GM12878 (cell line): Measurements from ENCODE around the gene SUGCT. TPM values are rescaled to one million over a fixed set of nuclear protein-coding genes. Genes with fewer than 3 reads are reported as not detected.

ENCODE experiments used
- ATAC-seq: fragments of 200-7000 bp; cut with Tn5 transposase; 3 replicates; pipeline ENCODE4 v1.9.1; 2020; ENCODE audit warnings: mild to moderate bottlenecking, moderate library complexity
- BruUV-seq: library from RNA; stranded (reverse); fragments of 400-500 nt; replicated peaks from 2 replicates; lab custom pipeline; 2021; lab: Mats Ljungman, UMichigan
- CTCF ChIA-PET: fragments of 300-600 bp; sonication (Branson Sonifier 250); formaldehyde crosslinking; extraction: SDS; loops from one replicate; lab custom pipeline; 2021; ENCODE audit warnings: inconsistent platforms; lab: Yijun Ruan, JAX
- POLR2A ChIA-PET: fragments of 350-600 bp; formaldehyde crosslinking; extraction: SDS; loops from one replicate; lab custom pipeline; 2021; ENCODE audit warnings: inconsistent platforms; lab: Charles Lee
- RAD21 ChIA-PET: fragments of 300-600 bp; sonication (Branson Sonifier 250); formaldehyde crosslinking; loops from one replicate; lab custom pipeline; 2023; ENCODE audit warnings: antibody characterized with exemption; ENCODE audit not compliant: unreplicated experiment; lab: Charles Lee
- SMC1A ChIA-PET: fragments of 300-600 bp; sonication (Branson Sonifier 250); formaldehyde crosslinking; loops from one replicate; lab custom pipeline; 2023; ENCODE audit not compliant: unreplicated experiment, uncharacterized antibody; lab: Charles Lee
- DNase-seq: peaks from one replicate; pipeline ENCODE4 v3.0.0-alpha.2; 2011; ENCODE audit warnings: low read depth, low spot score
- FAIRE-seq: peaks from 3 replicates; lab custom pipeline; 2011; peaks lifted over from hg19 to GRCh38; lab: Jason Lieb, UNC
- H2AFZ ChIP-seq: 2 replicates; pipeline ENCODE4 v1.6.0; 2011; ENCODE audit warnings: low read depth, low read length, control low read depth; ENCODE audit not compliant: control insufficient read depth
- H3K27ac ChIP-seq: 2 replicates; pipeline ENCODE4 v1.5.1; 2011; ENCODE audit warnings: control low read depth; ENCODE audit not compliant: control insufficient read depth, insufficient read depth
- H3K27me3 ChIP-seq, 2 experiments: replicated peaks in 1 of 2; 2 replicates each; pipeline versions ENCODE4 v1.6.0 to v1.6.1; 2011; ENCODE audit warnings: low read length in 1 of 2; ENCODE audit not compliant: control insufficient read depth in 2 of 2, insufficient read depth in 2 of 2
- H3K36me3 ChIP-seq, 2 experiments: 2 replicates each; pipeline ENCODE4 v1.5.1; 2011; ENCODE audit warnings: low read length in 1 of 2; ENCODE audit not compliant: control insufficient read depth in 2 of 2, insufficient read depth in 2 of 2
- H3K4me1 ChIP-seq: 2 replicates; pipeline ENCODE4 v1.6.1; 2011; ENCODE audit warnings: mild to moderate bottlenecking, low read length, moderate library complexity, mixed read lengths; ENCODE audit not compliant: control insufficient read depth, insufficient read depth
- H3K4me2 ChIP-seq: 2 replicates; pipeline ENCODE4 v1.6.0; 2011; ENCODE audit warnings: control low read depth; ENCODE audit not compliant: control insufficient read depth, insufficient read depth
- H3K4me3 ChIP-seq: fragments of 200-600 bp; sonication (generic); 2 replicates; pipeline ENCODE4 v1.5.1; 2016
- H3K79me2 ChIP-seq: 2 replicates; pipeline ENCODE4 v1.6.0; 2011; ENCODE audit warnings: low read length; ENCODE audit not compliant: control insufficient read depth, insufficient read depth
- H3K9ac ChIP-seq: 2 replicates; pipeline ENCODE4 v1.8.0; 2011; ENCODE audit warnings: low read length, control low read depth, mixed read lengths; ENCODE audit not compliant: control insufficient read depth, insufficient read depth
- H3K9me3 ChIP-seq: replicated peaks from 3 replicates; pipeline ENCODE4 v1.5.1; 2011; ENCODE audit warnings: mild to moderate bottlenecking, low read length; ENCODE audit not compliant: control insufficient read depth, insufficient read depth
- H4K20me1 ChIP-seq: 2 replicates; pipeline ENCODE4 v1.6.0; 2011; ENCODE audit not compliant: control insufficient read depth, insufficient read depth
- ASH2L ChIP-seq: fragments of 300-600, 200-600 bp; sonication (generic); IDR thresholded peaks from 2 replicates; pipeline ENCODE4 v1.6.1; 2017; ENCODE audit warnings: low read depth, mild to moderate bottlenecking, borderline replicate concordance
- CBFB ChIP-seq: IDR thresholded peaks from 2 replicates; pipeline ENCODE4 v1.6.1; 2016; ENCODE audit warnings: antibody characterized with exemption, low read depth
- ETV6 ChIP-seq, 2 experiments: fragments of 450-650 bp in 1 of 2; IDR thresholded peaks in 1 of 2; conservative IDR thresholded peaks in 1 of 2; 2 replicates each; pipeline ENCODE4 v1.6.1; 2014; ENCODE audit warnings: antibody characterized with exemption in 1 of 2, borderline replicate concordance in 1 of 2, low read depth in 1 of 2, mild to moderate bottlenecking in 1 of 2, moderate library complexity in 1 of 2
- KAT2A ChIP-seq: conservative IDR thresholded peaks from 2 replicates; pipeline ENCODE4 v1.6.1; 2011; ENCODE audit warnings: low read depth, low read length; ENCODE audit not compliant: control insufficient read depth
- NFYA ChIP-seq: IDR thresholded peaks from 2 replicates; pipeline ENCODE4 v1.6.1; 2011; ENCODE audit warnings: low read depth, mild to moderate bottlenecking, low read length, improper control_type of control experiment, borderline replicate concordance
- SIN3A ChIP-seq: IDR thresholded peaks from 2 replicates; pipeline ENCODE4 v1.6.1; 2012; ENCODE audit warnings: low read depth, low read length, improper control_type of control experiment
- SP1 ChIP-seq: IDR thresholded peaks from one replicate; pipeline ENCODE4 v1.6.1; 2011; ENCODE audit warnings: low read depth, low read length
- SREBF1 ChIP-seq: IDR thresholded peaks from 2 replicates; pipeline ENCODE4 v1.6.1; 2012; ENCODE audit warnings: mild to moderate bottlenecking, low read length
- ZNF207 ChIP-seq: fragments of 450-650 bp; IDR thresholded peaks from 2 replicates; pipeline ENCODE4 v1.6.1; 2014; ENCODE audit warnings: antibody characterized with exemption, mild to moderate bottlenecking, borderline replicate concordance
- WGBS: methylation state at CpG from one replicate; pipeline ENCODE4 v1.1.6; 2016; ENCODE audit warnings: low lambda C conversion rate; ENCODE audit not compliant: insufficient replicate concordance, insufficient coverage; ENCODE audit errors: missing lambda C conversion rate; 5-methylcytosine and 5-hydroxymethylcytosine counted together
- in situ Hi-C: fragments of 300-500 bp; cut with MboI; formaldehyde crosslinking; loops from 9 replicates; pipeline ENCODE4 v1.14.3; 2018; ENCODE audit warnings: mixed read lengths
- intact Hi-C: fragments of 100-400 bp; cut with micrococcal nuclease; formaldehyde crosslinking; loops from one replicate; pipeline ENCODE4 v1.14.2; 2022; ENCODE audit not compliant: unreplicated experiment
- polyA plus RNA-seq, 11 experiments: library from polyadenylated mRNA; depleted of rRNA in 4 of 11; unstranded in 6 of 11; stranded (reverse) in 5 of 11; fragments of >200 nt; fragmentation: Nextera tagmentation in 4 of 11; fragmentation: Illumina TruSeq in 1 of 11; extraction: Ambion mirVana in 4 of 11; extraction: Trizol in 1 of 11; gene quantifications; 1 replicate in 1 of 11; 2 replicates in 10 of 11; pipeline versions ENCODE4 v1.2.1 to v1.2.3, GENCODE V29; 2011 to 2016; ENCODE audit warnings: inconsistent platforms in 2 of 11, missing spikeins in 2 of 11, low read depth in 1 of 11
- total RNA-seq, 4 experiments: library from RNA; depleted of rRNA in 3 of 4; stranded (reverse); fragments of >200 nt in 3 of 4; fragmentation: Illumina TruSeq in 1 of 4; extraction: Trizol in 1 of 4; gene quantifications; 2 replicates each; pipeline versions ENCODE4 v1.2.1 to v1.2.3, GENCODE V29; 2013 to 2021
- TF ChIP-seq, protein P1 (sequence below): IDR thresholded peaks from 2 replicates; pipeline ENCODE4 v1.6.1; 2011; ENCODE audit warnings: borderline replicate concordance, low read depth, mild to moderate bottlenecking, moderate library complexity, mixed read lengths, low read length; ENCODE audit not compliant: insufficient read depth; ENCODE audit errors: extremely low read length
- TF ChIP-seq, protein P2 (sequence below): fragments of 450-650 bp; IDR thresholded peaks from 2 replicates; pipeline ENCODE4 v1.6.1; 2017; ENCODE audit warnings: mild to moderate bottlenecking, moderate library complexity
- TF ChIP-seq, protein P3 (sequence below): fragments of 450-650 bp; IDR thresholded peaks from 2 replicates; pipeline ENCODE4 v1.6.1; 2017; ENCODE audit warnings: borderline replicate concordance

SUGCT gene
- total and polyA plus RNA-seq, 10 of the 15 experiments (the other 5 are each of a cell fraction or from before 2014, with no cell fraction given) = 0.08 to 1.2 (median 0.67) TPM; not detected in 1

- intact Hi-C loops = no loop called here
- Histone ChIP-seq H3K4me3 (no peak overlapping the region), H3K4me2 (no peak overlapping the region), H3K4me1 (no peaks in the 10 kb centered on the region), H3K9me3 (no peaks in the 10 kb centered on the region), H4K20me1 (no peaks in the 10 kb centered on the region), H3K27ac (no peak overlapping the region), H3K79me2 (no peaks in the 10 kb centered on the region), H3K36me3 (no peaks in the 10 kb centered on the region), H3K9ac (no peak overlapping the region)
- RAD21 ChIA-PET = no interaction called here
- BruUV-seq = no TSS peak
- no peak for FAIRE-seq
- 9% methylated on average over 2 of the region's 2 CpGs for WGBS
- CTCF ChIA-PET = no interaction called here
- POLR2A ChIA-PET = no interaction called here
- DNase-seq = no peak
- in situ Hi-C loops = no loop called here
- SMC1A ChIA-PET = no interaction called here
- TF ChIP-seq, protein P1, sequence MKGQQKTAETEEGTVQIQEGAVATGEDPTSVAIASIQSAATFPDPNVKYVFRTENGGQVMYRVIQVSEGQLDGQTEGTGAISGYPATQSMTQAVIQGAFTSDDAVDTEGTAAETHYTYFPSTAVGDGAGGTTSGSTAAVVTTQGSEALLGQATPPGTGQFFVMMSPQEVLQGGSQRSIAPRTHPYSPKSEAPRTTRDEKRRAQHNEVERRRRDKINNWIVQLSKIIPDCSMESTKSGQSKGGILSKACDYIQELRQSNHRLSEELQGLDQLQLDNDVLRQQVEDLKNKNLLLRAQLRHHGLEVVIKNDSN = no peak
- TF ChIP-seq ZNF207 (no peak), KAT2A (no peak), ETV6 (conservative IDR thresholded peaks at IDR 0.05 in 1 of 2, IDR thresholded peaks at IDR 0.05 in 1 of 2; ENCODE audit: borderline replicate concordance in 1 of 2, low read depth in 1 of 2) (no peak), SREBF1 (no peak)
- TF ChIP-seq, all 136 proteins: peak for 0
- no peak for ATAC-seq
- H2AFZ ChIP-seq = no peak overlapping the region
- H3K27me3 ChIP-seq = no peaks in the 10 kb centered on the region
Measured at GRCh38 chr7:40219917-40220316, 85.1 kb downstream of the SUGCT start.

- DNase-seq (no peak), ATAC-seq (no peak), FAIRE-seq (no peak)
- H3K9me3 ChIP-seq = no peaks in the 10 kb centered on the region
- H3K79me2 ChIP-seq = no peaks in the 10 kb centered on the region
- no TSS peak for BruUV-seq
- H3K27me3 ChIP-seq = no peaks in the 10 kb centered on the region
- in situ Hi-C loops (no loop called here), intact Hi-C loops (no loop called here)
- CTCF ChIA-PET = no interaction called here
- RAD21 ChIA-PET = no interaction called here
- no peak overlapping the region for H3K4me2 ChIP-seq
- H3K9ac ChIP-seq = no peak overlapping the region
- POLR2A ChIA-PET = interaction anchor here (0.7 kb wide), 1 partner anchor 111 kb away, joined by 3 read pairs; no protein-coding TSS in a partner anchor
- SMC1A ChIA-PET = no interaction called here
- no peak overlapping the region for H3K4me3 ChIP-seq
- H4K20me1 ChIP-seq = no peaks in the 10 kb centered on the region
- H3K36me3 ChIP-seq = no peaks in the 10 kb centered on the region
- no peak overlapping the region for H3K27ac ChIP-seq
- H2AFZ ChIP-seq = no peak overlapping the region
- H3K4me1 ChIP-seq = no peaks in the 10 kb centered on the region
- TF ChIP-seq CBFB (no peak), NFYA (no peak), SP1 (no peak), SIN3A (no peak), ASH2L (no peak)
- TF ChIP-seq, protein P2, sequence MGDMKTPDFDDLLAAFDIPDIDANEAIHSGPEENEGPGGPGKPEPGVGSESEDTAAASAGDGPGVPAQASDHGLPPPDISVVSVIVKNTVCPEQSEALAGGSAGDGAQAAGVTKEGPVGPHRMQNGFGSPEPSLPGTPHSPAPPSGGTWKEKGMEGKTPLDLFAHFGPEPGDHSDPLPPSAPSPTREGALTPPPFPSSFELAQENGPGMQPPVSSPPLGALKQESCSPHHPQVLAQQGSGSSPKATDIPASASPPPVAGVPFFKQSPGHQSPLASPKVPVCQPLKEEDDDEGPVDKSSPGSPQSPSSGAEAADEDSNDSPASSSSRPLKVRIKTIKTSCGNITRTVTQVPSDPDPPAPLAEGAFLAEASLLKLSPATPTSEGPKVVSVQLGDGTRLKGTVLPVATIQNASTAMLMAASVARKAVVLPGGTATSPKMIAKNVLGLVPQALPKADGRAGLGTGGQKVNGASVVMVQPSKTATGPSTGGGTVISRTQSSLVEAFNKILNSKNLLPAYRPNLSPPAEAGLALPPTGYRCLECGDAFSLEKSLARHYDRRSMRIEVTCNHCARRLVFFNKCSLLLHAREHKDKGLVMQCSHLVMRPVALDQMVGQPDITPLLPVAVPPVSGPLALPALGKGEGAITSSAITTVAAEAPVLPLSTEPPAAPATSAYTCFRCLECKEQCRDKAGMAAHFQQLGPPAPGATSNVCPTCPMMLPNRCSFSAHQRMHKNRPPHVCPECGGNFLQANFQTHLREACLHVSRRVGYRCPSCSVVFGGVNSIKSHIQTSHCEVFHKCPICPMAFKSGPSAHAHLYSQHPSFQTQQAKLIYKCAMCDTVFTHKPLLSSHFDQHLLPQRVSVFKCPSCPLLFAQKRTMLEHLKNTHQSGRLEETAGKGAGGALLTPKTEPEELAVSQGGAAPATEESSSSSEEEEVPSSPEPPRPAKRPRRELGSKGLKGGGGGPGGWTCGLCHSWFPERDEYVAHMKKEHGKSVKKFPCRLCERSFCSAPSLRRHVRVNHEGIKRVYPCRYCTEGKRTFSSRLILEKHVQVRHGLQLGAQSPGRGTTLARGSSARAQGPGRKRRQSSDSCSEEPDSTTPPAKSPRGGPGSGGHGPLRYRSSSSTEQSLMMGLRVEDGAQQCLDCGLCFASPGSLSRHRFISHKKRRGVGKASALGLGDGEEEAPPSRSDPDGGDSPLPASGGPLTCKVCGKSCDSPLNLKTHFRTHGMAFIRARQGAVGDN = no peak
- TF ChIP-seq, protein P3, sequence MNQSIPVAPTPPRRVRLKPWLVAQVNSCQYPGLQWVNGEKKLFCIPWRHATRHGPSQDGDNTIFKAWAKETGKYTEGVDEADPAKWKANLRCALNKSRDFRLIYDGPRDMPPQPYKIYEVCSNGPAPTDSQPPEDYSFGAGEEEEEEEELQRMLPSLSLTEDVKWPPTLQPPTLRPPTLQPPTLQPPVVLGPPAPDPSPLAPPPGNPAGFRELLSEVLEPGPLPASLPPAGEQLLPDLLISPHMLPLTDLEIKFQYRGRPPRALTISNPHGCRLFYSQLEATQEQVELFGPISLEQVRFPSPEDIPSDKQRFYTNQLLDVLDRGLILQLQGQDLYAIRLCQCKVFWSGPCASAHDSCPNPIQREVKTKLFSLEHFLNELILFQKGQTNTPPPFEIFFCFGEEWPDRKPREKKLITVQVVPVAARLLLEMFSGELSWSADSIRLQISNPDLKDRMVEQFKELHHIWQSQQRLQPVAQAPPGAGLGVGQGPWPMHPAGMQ = no peak
Measured at GRCh38 chr7:40220421-40220911, 85.7 kb downstream of the SUGCT start.
